GM12892 (cell line): ENCODE results near the gene AFMID.

Source experiments
- POLR2A ChIP-seq: IDR thresholded peaks from 2 replicates; pipeline ENCODE4 v1.6.1; 2011; ENCODE audit warnings: low read depth, low read length, control low read depth
- TAF1 ChIP-seq: IDR thresholded peaks from 2 replicates; pipeline ENCODE4 v1.6.1; 2011; ENCODE audit warnings: low read depth, mild to moderate bottlenecking, control low read depth, low read length, borderline replicate concordance

GRCh38 chr17:78183916-78184315 lies 3.2 kb upstream of the AFMID start:
- TF ChIP-seq POLR2A (no peak), TAF1 (no peak)
